GM21447 (cell line): ENCODE results near the gene DNAH1.

ENCODE experiments used
- ATAC-seq: cut with Tn5 transposase; IDR thresholded peaks from one replicate; pipeline ENCODE4 v1.9.1; 2021; ENCODE audit not compliant: unreplicated experiment

Gene DNAH1

DNA sequence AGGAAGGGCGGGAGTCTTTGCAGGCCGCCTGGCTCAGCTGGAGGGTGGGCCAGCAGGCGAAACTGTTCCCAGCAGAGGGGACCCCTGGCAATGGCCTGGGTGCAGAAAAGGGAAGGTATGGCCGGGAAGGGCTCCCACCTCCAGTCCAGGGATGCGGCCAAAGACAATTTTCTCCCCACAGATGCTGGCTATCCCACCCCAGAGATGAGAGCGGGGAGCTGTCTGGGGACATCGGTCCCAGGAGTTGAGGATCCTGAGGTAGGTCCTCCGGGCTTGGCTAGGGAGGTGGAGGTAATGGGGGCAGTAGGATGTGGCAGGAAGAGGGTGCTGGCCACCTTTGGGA is 127.1 kb downstream of the DNAH1 start:
- ATAC-seq: no peak

DNA sequence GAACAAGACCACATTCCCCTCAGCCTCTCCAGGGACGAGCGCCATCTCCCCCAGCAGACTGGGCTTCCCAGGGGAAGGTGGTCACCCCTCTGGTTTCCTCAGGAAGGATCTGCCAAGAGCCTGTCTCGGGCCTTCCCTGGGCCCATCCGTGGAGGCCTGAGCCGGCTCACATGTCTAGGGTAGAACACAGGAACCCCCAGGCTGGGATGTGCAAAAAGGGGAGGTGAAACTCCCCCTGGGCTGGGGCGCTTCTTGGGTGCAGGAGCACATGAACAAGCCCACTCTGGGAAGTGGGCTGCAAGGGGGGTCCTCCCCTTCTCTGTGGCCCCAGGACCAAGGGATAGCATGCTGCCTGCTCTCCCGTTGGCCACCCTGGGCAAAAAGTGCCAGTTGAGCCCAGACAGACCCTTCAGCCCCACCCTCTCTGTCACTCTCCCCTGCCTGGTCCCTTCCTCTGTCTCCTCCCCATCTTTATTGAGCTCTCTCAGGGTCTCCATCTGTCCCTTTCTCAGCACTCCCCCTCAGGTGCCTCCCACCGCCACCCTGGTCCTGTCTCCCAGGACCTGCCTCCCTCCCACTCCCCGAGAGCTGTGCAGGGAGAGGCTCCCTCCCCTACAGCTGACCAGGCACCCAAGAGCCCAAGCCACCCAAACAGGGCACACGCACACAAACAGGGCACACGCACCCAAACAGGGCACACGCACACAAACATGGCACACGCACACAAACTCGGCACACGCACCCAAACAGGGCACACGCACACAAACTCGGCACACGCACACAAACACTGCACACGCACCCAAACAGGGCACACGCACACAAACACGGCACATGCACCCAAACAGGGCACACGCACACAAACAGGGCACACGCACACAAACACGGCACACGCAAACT is 127.9 kb downstream of the DNAH1 start:
- ATAC-seq: no peak

DNA sequence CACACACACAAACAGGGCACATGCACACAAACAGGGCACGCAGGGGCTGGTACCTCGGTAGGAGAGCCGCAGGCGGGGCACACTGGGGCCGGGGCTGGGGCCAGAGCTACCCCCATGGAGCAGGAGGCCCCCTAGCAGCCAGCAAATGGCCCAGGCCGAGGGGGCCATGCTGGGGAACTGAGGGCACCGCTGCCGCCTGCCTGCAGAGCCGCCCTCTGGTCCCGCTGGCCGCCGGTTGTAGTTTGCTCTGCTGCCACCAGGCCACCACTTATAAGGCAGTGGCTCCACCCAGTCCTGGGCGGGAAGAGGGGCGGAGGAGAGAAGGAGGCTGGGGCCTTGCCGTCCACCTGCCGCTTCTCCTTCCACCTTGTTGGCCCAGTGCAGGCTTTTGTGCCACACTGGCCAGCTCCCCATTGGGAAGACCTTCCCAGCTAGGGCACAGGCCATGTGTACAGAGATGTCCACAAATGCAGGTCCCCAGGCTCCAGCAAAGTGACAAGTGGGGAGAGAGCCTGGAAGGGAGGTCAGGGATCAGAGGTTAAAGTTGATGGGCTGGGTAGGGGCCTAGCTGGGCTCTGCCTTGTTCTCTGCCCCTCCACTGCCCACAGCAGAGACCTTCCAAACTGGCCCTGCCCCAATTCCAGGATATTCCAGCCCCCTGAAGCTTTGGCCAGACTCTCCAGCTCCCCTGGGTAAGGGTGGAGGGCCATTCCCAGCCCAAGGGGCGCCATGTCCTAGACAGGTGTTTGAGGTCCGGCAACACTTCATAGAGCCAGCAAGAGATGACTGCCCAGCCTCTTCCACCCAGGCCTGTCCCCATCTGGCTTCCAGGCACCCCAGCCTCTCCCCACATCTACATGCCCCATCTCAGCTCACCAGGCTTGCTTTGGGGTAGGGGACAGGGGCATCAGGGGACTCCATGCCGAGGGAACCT is 129.0 kb downstream of the DNAH1 start, which contains the start of gene SEMA3G:
TSS of gene SEMA3G (minus strand) at position 244 of the 934 bp plus-strand sequence. CDS start at position 168, 76 bp downstream.
- peak; percentile 88 for ATAC-seq

DNA sequence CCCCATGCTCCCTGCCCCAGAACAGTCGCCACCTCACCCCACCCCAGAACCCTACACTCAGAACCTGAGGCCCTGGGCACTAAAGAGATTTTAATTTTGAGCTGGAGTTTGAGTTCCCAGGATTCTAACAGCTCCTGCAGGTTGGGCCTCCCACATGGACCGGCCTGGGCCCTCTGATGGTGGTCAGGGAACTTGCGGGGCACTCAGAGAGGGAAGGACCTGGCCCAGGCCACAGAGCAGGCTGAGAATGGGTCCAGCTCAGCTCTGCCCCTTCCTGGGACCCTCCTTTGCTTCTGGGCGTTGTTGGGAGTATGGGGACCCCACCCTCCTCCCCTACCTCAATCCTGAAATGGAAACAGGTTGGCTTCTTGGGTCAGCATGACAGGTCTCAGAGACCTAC is 129.9 kb downstream of the DNAH1 start:
- ATAC-seq: no peak

DNA sequence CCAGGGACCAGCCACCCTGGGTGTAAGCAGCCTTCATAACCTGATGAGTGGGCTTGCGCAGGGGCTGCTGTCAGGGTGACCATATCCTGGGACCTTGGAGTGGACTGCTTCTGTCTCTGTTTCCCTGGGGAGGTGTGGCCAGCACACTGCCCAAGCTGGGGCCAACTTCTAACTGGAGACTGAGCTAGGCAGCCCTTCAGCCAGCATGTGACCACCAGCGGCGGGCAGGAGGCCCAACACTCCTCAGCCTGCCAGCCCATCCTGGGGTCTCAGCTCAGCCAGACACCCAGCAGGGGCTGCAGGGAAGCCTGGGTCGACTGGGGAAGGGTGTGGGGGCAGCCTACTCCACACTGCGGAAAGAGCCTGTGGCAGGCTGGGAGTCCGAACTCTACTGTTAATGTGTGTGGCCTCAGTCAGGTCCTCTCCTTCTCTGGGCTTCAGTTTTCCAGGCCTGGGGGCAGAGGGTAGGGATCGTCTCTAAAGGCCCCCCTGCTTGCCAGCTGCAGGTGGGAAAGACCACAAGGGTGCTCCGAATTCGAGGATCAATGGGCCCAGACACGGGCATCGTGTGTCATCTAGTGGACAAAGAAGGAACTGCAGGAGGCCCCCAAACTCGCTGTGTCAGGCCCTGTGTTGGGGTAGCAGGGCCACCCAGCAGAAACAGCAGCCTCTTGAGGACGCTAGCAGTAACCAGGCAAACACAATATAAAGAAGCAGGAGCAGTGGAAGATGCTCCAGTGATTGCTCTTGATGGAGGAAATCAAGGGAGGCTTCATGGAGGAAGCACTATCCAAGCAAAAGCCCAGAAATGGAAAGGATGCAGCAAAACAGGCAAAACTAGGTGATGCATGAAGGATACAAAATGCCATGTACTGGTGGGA is 130.8 kb downstream of the DNAH1 start:
- peak; percentile 46 for ATAC-seq

DNA sequence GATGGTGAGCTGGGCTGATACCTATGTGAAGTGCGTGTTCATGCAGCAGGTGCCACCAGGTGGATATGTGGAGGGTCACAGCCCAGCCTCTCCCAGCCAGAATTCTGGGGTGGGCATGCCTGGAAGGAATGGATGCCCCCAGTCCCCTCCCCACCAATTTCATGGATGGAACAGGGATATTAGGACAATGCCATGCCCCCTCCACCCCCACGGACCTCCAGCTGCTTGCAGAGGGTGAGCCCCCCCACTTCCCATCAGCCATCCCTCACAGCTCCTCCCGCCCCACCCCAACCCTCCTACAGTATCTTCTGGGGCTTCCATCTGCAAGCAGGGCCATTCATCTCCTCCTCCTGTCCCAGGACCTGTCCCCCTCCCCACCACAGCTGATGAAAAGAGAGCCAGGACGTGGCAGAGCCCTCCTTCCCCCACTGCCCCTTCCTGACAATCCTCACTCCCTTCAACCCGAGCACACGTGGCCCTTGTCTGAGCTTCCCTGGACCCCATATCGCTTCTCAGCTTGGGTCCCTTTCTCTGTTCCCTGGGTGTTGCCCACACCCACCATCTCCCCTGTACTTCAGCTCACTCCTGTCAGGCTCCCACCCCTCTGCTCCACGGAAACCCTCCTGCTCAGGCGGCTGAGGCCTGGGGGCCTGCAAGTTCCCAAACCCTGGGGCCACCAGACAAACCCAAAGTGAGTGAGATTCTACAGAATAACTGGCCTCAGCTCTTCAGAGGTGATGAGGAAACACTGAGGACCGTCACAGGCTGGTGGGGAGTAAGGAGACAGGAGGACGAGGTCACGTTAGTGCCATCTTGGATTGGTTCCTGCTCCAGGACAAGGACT is 131.6 kb downstream of the DNAH1 start:
- ATAC-seq: no peak
